MV-4-11 (cell line): ENCODE data around the gene H2BW1.
"Not testable (repeated sequence)": the region's sequence is repeated elsewhere in the genome, so short reads cannot be mapped to it uniquely, and the experiment has no call there.

Experiments used
- DNase-seq: peaks from one replicate; lab custom pipeline; 2025; lab: John Stamatoyannopoulos, UW

Gene H2BW1

DNA sequence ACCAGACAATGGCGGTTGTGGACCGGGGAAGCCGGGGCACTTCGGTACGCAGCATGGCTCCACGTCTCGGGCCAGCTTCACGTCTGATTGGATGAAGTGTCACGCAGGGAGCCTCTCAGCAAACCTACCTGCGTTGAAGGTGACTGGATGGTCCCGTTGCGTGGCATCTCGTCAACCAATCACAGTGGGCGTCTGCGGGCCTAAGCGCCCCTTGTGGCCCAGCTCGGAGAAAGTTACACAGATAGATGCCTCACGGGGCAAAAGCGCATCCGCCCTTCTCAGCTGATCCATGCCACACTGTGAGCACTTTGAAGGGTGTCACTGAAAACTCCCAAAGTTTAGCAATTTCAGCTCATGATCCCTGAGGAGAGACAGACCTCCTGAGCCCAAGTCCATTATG is at the start of gene H2BW1:
Gene H2BW1 (minus strand): TSS at position 103 of the 400 bp plus-strand sequence. CDS start 132 bp downstream, outside the sequence.
- no peak for DNase-seq

DNA sequence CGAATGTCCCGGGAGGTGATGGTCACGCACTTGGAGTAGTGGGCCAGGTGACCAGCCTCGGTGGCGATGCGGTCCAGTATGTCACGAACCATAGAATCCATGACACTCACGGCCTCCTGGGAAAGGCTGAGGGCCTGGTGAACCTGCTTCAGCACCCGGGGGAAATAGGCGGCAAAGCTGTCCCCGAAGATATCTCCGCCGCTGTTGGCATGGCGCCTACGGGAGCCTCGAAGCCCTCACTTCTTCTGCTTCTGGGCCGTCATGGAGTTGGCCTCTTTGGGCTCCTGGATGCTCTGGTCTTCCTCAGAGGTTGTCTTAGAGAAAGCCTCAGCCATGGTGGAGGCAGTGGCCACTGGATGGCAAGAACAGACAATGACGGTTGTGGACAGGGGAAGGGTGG is 49.1 kb upstream of the H2BW1 start:
- DNase-seq: not testable (repeated sequence)

- not testable (repeated sequence) for DNase-seq
Measured at GRCh38 chrX:104054956-104055355, 41.4 kb upstream of the H2BW1 start.

- no peak for DNase-seq
Measured at GRCh38 chrX:104047171-104047570, 33.7 kb upstream of the H2BW1 start.

- DNase-seq: no peak
Measured at GRCh38 chrX:104045642-104046041, 32.1 kb upstream of the H2BW1 start.

DNA sequence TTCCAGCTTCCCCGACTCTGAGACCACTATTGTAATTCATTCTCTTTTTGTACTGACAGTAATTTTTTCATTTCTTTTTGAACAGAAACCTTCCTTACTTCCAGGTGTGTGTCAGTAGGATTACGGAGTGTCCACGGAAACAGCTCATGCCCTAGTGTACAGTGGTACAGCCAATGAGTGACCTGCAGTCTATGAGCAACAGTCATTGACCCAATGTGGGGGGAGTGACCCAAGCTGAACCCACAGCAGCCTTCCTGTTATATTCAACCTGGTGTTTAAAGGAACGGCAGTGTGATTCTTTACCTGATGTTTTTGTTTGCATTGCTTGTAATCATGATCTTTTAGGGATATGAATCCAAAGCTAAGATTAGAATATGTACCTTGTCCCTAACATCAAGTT is 27.5 kb upstream of the H2BW1 start:
- DNase-seq: no peak

- no peak for DNase-seq
Measured at GRCh38 chrX:104039689-104040505, 26.4 kb upstream of the H2BW1 start, which contains the start of gene H2BW2. Gene H2BW2, plus strand, starts transcription at chrX:104039956. Its CDS starts 39 bp downstream, at chrX:104039995.

DNA sequence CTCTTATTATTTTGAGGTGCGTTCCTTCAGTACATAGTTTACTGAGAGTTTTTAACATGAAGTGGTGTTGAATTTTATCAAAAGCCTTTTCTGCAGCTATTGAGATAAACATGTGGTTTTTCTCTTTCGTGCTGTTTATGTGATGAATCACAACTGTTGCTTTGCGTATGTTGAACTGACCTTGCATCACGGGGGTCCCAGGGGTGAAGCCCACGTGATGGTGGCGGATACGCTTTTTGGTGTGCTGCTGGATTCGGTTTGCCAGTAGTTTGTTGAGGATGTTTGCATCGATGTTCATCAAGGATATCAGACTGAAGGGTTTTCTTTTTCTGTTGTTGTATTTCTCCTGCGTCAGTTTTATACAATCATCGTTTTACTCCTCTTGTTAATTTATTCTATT is 4.6 kb upstream of the H2BW1 start:
- DNase-seq: no peak

- DNase-seq: not testable (repeated sequence)
Measured at GRCh38 chrX:104015576-104015975, 2.1 kb upstream of the H2BW1 start.

- DNase-seq: no peak
Measured at GRCh38 chrX:104013158-104013557, 350 bp downstream of the H2BW1 start.

DNA sequence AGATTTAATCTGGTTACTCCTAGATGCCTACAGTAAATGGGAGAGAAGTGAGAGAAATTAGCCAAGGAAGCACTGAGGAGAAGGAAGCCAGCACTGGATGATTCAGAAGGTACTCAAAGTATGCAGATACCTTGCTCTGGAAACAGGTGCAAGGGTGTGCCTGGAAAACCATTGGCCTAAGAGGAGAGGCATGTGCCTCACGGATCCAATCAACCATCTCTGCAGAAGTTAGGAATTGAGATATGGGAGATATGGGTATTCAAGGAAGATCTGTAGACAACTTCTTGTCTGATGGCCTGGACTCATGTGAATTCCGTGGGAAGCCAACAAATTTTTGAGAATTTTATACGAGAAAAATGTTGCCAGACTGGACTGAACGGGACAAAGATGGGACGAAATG is 4.7 kb downstream of the H2BW1 start:
- no peak for DNase-seq

- DNase-seq: no peak
Measured at GRCh38 chrX:103999234-103999633, 14.3 kb downstream of the H2BW1 start.

DNA sequence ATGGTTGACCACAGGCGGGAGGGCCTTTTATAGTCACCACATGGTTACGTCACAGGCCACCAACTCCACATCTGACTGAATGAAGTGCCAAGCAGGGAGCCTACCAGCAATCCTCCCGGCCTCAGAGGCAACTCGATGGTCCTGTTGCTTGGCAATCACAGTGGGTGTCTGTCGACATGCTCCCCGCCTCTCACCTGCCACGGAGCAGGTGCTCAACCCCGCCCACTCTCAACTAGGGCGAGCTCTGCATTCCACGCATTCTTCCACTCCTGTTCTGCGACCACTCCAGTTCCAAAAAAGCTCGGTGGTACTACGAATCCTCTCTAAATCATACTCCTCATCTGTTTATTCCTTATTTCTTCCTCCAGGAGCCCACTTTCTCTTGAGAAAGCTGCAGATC is 30.0 kb downstream of the H2BW1 start:
- DNase-seq: not testable (repeated sequence)

DNA sequence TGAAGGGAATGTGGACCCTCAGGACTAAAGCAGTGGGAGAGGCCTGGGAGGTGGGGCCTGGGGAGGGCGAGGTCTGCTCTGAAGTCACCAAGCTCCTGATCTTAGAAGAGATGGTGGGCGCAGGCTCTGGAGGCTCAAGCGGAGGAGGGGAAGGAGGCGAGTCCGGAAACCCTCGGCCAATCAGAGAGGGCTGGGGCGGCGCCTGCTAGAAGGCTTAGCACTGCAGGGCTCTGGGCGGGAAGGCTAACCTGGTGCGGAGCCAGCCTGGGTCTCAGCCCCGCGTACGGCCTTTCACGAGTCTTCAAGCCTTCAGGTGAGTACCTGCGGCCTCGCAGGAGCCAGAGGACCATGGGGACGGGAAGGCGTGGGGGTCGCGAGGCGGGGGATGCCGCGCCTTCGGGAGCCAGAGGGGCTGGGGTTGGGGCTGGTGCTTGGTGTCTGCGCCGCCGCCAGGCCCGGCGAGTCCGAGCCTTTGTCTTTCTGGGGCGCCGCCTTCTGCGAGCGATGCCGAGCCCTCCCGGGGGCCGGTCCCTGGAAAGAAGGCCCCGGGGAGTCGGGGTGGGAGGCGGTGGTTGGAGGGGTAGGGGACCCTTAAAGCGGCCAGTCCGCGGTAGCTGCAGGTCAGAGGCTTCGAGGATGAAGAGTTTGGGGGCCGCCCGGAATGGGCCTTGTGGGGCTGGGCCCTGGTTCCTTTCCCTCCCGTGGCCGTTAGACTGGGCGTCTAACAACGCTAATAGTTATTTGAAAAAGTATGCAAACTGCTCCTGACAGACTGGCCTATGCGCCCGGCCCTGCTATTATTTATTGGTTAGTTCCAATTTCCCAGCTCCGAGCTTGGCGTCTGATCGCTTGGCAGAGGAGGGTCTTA is 50.9 kb downstream of the H2BW1 start, which contains the start of gene TMSB15B:
Gene TMSB15B (plus strand): TSS at position 217 of the 868 bp plus-strand sequence.
- not testable (repeated sequence) for DNase-seq
